ENCODE measurements around the gene IGFL3.

DNA sequence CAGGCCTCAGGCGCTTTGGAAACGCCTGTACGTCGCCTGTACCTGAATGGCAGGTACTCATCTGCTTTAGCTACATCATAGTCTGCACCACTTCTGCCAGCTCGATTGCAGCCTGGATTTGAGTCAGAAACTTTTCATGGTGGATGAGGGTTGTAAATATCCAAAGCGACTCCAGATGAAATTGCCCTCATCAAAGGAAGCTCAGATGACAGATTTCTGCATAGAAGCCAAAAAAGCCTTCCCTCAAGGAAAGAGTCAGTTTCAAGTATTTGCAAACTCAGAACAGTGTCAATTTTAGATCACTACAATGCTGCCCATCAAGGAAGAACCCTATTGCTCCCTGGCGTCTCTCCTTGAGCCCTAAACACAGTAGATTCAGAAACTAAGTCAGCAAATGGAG, 44.9 kb downstream of the IGFL3 start:
- TF ChIP-seq, protein P1, sequence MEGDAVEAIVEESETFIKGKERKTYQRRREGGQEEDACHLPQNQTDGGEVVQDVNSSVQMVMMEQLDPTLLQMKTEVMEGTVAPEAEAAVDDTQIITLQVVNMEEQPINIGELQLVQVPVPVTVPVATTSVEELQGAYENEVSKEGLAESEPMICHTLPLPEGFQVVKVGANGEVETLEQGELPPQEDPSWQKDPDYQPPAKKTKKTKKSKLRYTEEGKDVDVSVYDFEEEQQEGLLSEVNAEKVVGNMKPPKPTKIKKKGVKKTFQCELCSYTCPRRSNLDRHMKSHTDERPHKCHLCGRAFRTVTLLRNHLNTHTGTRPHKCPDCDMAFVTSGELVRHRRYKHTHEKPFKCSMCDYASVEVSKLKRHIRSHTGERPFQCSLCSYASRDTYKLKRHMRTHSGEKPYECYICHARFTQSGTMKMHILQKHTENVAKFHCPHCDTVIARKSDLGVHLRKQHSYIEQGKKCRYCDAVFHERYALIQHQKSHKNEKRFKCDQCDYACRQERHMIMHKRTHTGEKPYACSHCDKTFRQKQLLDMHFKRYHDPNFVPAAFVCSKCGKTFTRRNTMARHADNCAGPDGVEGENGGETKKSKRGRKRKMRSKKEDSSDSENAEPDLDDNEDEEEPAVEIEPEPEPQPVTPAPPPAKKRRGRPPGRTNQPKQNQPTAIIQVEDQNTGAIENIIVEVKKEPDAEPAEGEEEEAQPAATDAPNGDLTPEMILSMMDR (IDR thresholded peaks at IDR 0.05): no peak
- TF ChIP-seq, protein P2, sequence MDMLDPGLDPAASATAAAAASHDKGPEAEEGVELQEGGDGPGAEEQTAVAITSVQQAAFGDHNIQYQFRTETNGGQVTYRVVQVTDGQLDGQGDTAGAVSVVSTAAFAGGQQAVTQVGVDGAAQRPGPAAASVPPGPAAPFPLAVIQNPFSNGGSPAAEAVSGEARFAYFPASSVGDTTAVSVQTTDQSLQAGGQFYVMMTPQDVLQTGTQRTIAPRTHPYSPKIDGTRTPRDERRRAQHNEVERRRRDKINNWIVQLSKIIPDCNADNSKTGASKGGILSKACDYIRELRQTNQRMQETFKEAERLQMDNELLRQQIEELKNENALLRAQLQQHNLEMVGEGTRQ (CRISPR knock-in tag; IDR thresholded peaks at IDR 0.05): no peak
- TF ChIP-seq, protein P3, sequence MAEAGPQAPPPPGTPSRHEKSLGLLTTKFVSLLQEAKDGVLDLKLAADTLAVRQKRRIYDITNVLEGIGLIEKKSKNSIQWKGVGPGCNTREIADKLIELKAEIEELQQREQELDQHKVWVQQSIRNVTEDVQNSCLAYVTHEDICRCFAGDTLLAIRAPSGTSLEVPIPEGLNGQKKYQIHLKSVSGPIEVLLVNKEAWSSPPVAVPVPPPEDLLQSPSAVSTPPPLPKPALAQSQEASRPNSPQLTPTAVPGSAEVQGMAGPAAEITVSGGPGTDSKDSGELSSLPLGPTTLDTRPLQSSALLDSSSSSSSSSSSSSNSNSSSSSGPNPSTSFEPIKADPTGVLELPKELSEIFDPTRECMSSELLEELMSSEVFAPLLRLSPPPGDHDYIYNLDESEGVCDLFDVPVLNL (CRISPR knock-in tag; IDR thresholded peaks at IDR 0.05; ENCODE audit: borderline replicate concordance, low read depth): no peak
- TF ChIP-seq, protein P4, sequence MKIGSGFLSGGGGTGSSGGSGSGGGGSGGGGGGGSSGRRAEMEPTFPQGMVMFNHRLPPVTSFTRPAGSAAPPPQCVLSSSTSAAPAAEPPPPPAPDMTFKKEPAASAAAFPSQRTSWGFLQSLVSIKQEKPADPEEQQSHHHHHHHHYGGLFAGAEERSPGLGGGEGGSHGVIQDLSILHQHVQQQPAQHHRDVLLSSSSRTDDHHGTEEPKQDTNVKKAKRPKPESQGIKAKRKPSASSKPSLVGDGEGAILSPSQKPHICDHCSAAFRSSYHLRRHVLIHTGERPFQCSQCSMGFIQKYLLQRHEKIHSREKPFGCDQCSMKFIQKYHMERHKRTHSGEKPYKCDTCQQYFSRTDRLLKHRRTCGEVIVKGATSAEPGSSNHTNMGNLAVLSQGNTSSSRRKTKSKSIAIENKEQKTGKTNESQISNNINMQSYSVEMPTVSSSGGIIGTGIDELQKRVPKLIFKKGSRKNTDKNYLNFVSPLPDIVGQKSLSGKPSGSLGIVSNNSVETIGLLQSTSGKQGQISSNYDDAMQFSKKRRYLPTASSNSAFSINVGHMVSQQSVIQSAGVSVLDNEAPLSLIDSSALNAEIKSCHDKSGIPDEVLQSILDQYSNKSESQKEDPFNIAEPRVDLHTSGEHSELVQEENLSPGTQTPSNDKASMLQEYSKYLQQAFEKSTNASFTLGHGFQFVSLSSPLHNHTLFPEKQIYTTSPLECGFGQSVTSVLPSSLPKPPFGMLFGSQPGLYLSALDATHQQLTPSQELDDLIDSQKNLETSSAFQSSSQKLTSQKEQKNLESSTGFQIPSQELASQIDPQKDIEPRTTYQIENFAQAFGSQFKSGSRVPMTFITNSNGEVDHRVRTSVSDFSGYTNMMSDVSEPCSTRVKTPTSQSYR (CRISPR knock-in tag; IDR thresholded peaks at IDR 0.05): no peak
- TF ChIP-seq, protein P5, sequence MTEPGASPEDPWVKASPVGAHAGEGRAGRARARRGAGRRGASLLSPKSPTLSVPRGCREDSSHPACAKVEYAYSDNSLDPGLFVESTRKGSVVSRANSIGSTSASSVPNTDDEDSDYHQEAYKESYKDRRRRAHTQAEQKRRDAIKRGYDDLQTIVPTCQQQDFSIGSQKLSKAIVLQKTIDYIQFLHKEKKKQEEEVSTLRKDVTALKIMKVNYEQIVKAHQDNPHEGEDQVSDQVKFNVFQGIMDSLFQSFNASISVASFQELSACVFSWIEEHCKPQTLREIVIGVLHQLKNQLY (CRISPR knock-in tag; IDR thresholded peaks at IDR 0.05): no peak
- TF ChIP-seq, protein P6, sequence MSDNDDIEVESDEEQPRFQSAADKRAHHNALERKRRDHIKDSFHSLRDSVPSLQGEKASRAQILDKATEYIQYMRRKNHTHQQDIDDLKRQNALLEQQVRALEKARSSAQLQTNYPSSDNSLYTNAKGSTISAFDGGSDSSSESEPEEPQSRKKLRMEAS (CRISPR knock-in tag; IDR thresholded peaks at IDR 0.05): no peak
- TF ChIP-seq SP1 (CRISPR knock-in tag; conservative IDR thresholded peaks at IDR 0.05): no peak
- no peak for TF ChIP-seq TEAD4 (CRISPR knock-in tag; IDR thresholded peaks at IDR 0.05)
- TF ChIP-seq CREB1 (CRISPR knock-in tag; IDR thresholded peaks at IDR 0.05): no peak

Measured in WTC11 (cell line).